Activated CD4-positive, CD25-positive, alpha-beta regulatory T cell (primary cell): ENCODE data around the gene GDPD2.

Experiments
- DNase-seq, 4 experiments: peaks; one replicate each; lab custom pipeline; 2025; lab: John Stamatoyannopoulos, UW

Gene GDPD2

DNA sequence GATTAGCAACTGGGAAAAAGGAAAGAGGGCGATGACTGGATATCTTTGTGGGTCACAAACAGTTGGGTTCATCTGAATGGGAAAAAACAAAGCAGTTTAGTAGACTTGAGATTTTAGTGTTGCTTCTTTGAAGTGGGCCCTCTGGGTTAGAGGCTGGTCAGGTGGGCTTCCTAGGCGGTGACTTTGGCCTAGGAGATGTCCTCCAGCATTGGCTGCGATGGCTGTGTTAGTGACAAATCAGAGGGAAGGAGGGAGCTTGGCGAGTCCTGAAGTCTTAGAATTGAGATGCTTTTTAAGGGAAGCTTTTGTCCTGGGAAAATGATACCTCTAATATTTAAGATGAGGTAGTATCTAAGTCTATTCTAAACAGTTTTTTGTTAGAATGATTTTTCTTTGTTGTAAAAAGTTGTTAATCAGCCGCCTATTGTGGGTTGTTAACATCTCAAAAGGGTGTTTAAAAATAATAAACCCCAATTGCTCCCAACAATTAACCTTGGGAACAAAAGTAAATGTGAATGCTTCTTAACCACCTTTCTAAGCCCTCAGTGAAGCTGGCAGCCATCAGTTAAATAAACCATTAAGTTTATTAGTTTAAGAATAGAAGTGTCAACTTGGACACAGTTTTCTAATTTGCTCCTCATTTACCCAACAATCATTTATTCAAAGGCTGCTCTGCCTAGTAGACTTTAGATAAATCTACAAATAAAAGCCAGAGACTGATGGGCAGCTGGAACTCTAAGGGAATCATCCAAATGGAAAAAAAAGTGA, 53.2 kb downstream of the GDPD2 start:
- DNase-seq: no peak

- no peak for DNase-seq
Observed at GRCh38 chrX:70476934-70477733, 54.0 kb downstream of the GDPD2 start.

DNA sequence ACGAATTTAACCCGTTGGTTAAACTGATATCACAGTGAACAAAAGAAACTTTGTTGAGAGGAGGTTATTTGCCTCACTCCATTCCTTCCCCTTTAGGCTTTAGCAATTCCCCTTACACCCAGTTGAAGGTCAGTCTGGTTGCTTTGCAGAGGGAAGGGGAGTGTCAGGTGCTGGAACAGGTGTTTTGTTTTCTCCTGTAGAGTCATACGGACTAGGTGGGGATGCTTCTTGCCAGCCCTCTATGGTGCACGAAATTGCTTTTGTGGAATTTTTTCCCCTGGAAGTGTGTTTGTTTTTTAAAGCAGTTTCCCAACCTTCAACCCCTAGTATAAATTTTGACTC, 54.6 kb downstream of the GDPD2 start:
- no peak for DNase-seq

DNA sequence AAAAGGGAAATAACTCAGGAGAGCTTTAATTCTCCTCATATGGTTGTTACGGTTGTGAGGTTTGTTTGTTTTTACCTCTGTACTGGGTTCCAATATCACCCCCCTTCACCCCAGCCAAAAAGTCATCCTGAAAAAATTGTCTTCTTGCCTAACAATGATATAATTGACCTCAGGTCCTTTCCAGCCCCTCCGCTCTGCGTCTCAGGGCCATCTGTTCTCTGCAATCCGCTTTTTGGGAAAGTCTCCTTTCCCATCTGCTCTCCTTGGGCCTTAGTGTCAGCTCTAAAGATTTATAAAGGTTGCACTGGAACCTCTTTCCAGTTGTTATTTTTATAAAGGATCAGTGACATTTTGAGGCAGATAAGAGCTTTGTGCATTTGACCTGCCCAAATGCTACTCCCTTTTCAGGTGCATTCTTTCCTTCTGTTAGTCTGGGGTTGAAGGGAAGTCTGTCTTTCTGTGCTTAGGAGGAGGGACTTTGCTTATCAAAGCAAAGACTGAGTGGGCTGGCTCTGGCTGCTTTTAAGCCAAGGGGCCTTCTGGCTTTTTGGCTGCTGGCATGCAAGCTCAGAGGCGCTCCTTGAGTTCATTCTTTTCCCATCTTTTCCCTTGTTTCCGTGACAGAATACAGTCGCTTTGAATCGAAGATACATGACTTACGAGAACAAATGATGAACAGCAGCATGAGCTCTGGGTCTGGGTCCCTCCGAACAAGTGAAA, 55.6 kb downstream of the GDPD2 start:
- no peak for DNase-seq

DNA sequence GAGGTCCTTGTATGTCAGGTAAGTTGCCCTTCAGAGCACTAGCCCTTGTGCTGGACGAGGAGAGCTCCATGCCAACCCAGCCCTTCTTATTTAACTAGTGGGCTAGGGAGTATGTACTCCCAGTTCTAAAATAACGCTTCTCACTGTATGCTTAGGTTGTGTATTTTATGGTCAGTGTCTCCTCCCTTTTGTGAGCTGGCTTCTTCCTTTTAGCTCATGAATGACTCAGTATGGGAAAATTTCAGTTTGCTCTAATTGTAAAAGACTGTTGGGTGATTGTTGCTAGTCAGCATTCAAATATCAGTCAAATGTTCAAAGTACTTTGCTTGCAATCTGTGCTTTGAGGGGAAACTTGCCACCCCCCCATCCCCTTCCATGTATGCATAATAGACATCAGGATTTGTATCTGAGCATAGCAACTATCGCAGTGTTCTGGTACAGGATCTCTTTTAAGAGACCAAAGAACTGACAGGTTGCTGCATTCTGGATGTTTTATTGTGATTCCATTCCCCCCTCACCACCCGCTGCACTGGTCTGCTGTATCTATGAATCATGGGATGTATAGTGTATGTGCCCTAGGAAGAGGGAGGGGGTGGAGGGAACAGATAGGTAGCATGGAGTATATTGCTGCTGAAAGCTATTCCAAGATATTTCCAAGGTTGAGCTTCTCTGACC, 56.3 kb downstream of the GDPD2 start:
- no peak for DNase-seq

DNA sequence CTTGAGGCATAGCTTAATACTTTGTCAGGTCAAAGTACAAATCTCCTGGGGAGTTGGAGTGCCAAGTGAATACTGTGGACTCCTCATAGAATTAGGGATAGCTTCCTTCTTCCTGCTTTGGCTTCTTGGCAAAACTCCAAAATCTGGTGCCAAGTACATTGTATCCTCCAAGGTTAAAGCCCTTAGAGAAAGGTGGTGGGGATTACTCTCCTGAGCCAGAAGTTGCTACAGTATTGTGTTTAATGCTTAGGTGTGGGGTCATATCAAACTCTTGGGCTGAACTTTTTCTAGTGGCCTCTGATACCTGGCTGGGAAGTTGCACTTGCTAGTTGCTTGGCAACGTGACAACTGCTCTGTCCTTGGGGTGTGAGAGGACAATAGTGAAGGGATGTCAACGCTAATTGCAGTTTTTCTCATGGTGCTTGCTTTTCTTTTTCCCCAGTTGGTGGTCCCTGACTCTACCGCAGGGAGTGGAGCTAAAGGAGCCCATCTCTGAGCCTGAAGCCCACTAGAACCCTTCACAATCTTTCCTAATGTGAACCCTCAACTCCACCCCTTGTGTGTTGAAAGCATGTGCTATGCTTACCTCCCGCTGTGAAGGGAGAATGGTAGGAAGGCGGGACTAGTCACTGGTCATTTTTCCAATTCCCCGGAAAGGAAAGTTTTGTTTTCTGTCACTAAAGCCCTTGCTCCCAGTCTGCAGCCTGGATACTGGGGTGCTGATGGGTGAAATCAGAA, 57.0 kb downstream of the GDPD2 start:
- DNase-seq: no peak

GRCh38 chrX:70480660-70481018, 57.5 kb downstream of the GDPD2 start:
- no peak for DNase-seq

DNA sequence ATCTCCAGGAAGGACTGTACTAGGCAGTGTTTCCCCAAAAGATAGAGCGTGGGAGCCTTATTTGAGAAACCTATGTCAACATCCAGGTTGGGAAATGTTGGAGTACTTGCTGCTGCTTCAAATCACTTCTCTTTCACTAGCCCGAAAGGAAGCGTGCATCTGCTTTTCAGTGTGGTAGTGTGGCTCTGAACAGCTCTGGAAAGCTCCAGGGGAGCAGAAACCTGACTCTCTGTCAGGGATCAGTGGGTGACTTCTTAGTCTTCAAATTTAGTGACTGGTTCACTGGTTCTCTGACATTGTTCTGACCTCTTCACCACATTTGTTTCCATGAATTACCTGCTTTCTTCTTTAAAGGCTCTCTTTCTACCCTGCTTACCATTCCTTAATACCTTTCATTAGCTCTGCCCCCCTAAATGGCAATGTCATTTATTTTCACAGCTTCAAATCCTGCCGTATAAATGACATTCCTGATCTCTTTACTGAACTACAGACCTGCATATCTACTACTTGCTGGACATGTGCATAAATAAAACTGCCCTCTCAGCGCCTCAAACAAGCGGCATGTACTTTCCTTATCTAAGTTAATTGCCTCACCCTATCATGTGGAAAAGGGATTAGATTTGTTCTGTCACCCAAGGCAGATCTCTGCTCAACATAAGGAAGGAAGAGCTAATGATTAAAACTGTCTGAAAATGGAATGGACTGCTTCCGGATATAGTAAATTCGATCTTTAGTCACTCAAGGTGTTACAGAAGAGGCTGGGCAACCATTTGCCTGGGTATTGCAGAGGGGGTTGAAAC, 58.6 kb downstream of the GDPD2 start:
- DNase-seq: no peak

DNA sequence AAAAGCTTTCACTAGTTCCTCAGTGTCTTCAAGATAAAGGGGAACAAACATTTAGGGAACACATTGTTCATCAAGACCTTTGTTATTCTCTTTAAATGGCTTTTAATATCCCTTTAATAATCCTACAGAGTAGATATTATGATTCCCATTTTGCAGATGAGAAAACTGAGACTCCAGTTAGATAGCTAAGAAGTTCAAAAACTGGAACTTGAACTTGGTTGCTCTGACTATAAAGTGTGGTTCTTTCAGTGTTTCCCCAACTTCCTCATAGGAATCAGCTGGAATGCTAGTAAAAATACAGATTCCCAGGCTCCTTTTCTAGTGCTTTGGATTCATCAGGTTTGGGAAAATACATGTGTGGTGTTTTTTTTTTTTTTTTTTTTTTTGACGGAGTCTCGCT, 59.2 kb downstream of the GDPD2 start:
- no peak for DNase-seq
